Psoas muscle (tissue), 8 donors: Measurements from ENCODE around the gene TRIM33. TPM values are rescaled to one million over a fixed set of nuclear protein-coding genes. Genes with fewer than 3 reads are reported as not detected.

Experiments
- ATAC-seq, 4 donors: fragments of 200-7000 bp; cut with Tn5 transposase; one replicate each; pipeline ENCODE4 v1.9.1; 2020; ENCODE audit warnings: moderate library complexity in 3 of 4, mild to moderate bottlenecking in 2 of 4
- DNase-seq, 2 donors: peaks; one replicate each; pipeline ENCODE4 v3.0.0-alpha.2; 2020
- H3K27ac ChIP-seq: fragments of 200-600 bp; one replicate; pipeline ENCODE4 v1.8.0; 2022
- H3K27me3 ChIP-seq, 3 donors: fragments of 200-600 bp in 1 of 3; one replicate each; pipeline versions ENCODE4 v1.6.1 to v1.8.0; 2013 to 2022; ENCODE audit warnings: low read length in 2 of 3, mild to moderate bottlenecking in 2 of 3, moderate library complexity in 1 of 3; ENCODE audit not compliant: insufficient read depth in 3 of 3
- H3K36me3 ChIP-seq, 2 donors: fragments of 200-600 bp in 1 of 2; one replicate each; pipeline versions ENCODE4 v1.6.1 to v1.8.0; 2013 to 2022; ENCODE audit warnings: low read depth in 1 of 2, mild to moderate bottlenecking in 1 of 2, moderate library complexity in 1 of 2; ENCODE audit not compliant: insufficient read depth in 1 of 2
- H3K4me1 ChIP-seq: fragments of 200-600 bp; one replicate; pipeline ENCODE4 v1.8.0; 2022
- H3K4me3 ChIP-seq: fragments of 200-600 bp; one replicate; pipeline ENCODE4 v1.8.0; 2022; ENCODE audit warnings: mild to moderate bottlenecking
- H3K9me3 ChIP-seq: fragments of 200-600 bp; one replicate; pipeline ENCODE4 v1.8.0; 2022
- WGBS, 3 donors: extraction: QIAGEN DNeasy Blood & Tissue Kit; methylation state at CpG; one replicate each; pipeline versions ENCODE4 v1.1.6 to v1.1.7; 2013; 5-methylcytosine and 5-hydroxymethylcytosine counted together
- intact Hi-C, 2 donors: fragments of 100-400 bp; cut with DNase I; formaldehyde crosslinking; loops; one replicate each; pipeline versions ENCODE4 v1.11.0 to v1.14.2; 2022
- polyA plus RNA-seq, 3 donors: library from polyadenylated mRNA; stranded (reverse); fragments of 200-250 nt; gene quantifications; one replicate each; pipeline ENCODE4 v1.2.3, GENCODE V29; 2013
- total RNA-seq, 4 donors: library from RNA; stranded (reverse); fragmentation: NEBNext Ultra II Directional in 2 of 4; extraction: Animal tissue kit (Norgen Biotek cat#: 25700) in 2 of 4; gene quantifications; one replicate each; pipeline versions ENCODE4 v1.2.1 to v1.2.4, GENCODE V29; 2021 to 2023
- TF ChIP-seq, protein P1 (sequence below): fragments of 200-600 bp; IDR thresholded peaks from one replicate; pipeline ENCODE4 v1.8.0; 2022; ENCODE audit warnings: antibody characterized with exemption
- donor health status: healthy with polysubstance abuse.
- donor health status: DM: no; HTN: no; CAD: no; lungs with moderate emphysema.
- donor health status: Bipolar disorder and iron deficiency.
- donor health status: healthy.
- donor health status: DM: yes; HTN: yes; CAD: no.
- donor health status: DM: no; HTN: no; CAD: no.
- donor health status: DM: no; HTN: no; CAD: no.
- donor health status: DM: yes; HTN: yes; CAD: no.

TRIM33 gene
- total and polyA plus RNA-seq, 7 donors, result 4.6 to 22.0 (median 15.2) TPM

DNA sequence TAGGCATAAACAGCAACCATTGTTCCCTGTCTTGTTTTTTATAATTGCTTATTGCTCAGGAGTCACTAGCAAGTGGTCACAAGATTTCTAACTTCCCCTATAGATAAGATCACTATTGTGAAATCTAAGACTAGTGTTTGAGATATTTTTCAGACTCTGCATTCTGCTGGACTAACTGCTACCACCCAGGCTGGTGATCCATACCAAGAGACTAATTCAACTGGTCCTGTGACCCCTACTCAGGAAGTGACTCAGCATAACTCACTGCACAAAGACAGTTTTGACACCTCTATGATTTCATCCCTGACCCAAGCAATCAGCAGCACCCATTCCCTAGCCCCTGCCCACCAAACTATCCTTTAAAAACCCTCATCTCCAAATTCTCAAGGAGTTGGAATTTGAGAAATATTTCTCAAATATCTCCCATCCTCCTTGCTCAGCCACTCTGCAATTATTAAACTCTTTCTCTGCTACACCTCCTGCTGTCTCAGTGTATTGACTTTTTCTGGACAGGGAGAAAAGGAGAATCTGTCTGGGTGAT is 52.7 kb downstream of the TRIM33 start:
- H3K4me3 ChIP-seq, result no peak overlapping the region
- no peaks in the 10 kb centered on the region for H3K27me3 ChIP-seq
- H3K9me3 ChIP-seq, result no peaks in the 10 kb centered on the region
- DNase-seq (no peak), ATAC-seq (peak in 1 of 4 donors; percentile 34)
- TF ChIP-seq, protein P1, sequence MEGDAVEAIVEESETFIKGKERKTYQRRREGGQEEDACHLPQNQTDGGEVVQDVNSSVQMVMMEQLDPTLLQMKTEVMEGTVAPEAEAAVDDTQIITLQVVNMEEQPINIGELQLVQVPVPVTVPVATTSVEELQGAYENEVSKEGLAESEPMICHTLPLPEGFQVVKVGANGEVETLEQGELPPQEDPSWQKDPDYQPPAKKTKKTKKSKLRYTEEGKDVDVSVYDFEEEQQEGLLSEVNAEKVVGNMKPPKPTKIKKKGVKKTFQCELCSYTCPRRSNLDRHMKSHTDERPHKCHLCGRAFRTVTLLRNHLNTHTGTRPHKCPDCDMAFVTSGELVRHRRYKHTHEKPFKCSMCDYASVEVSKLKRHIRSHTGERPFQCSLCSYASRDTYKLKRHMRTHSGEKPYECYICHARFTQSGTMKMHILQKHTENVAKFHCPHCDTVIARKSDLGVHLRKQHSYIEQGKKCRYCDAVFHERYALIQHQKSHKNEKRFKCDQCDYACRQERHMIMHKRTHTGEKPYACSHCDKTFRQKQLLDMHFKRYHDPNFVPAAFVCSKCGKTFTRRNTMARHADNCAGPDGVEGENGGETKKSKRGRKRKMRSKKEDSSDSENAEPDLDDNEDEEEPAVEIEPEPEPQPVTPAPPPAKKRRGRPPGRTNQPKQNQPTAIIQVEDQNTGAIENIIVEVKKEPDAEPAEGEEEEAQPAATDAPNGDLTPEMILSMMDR, result no peak
- peaks cover 13% of the 10 kb centered on the region for H3K4me1 ChIP-seq
- H3K27ac ChIP-seq, result peak overlapping the region; percentile 1
- peaks cover 5 to 10% of the 10 kb centered on the region in 2 donors for H3K36me3 ChIP-seq
- intact Hi-C loops, result no loop called here

DNA sequence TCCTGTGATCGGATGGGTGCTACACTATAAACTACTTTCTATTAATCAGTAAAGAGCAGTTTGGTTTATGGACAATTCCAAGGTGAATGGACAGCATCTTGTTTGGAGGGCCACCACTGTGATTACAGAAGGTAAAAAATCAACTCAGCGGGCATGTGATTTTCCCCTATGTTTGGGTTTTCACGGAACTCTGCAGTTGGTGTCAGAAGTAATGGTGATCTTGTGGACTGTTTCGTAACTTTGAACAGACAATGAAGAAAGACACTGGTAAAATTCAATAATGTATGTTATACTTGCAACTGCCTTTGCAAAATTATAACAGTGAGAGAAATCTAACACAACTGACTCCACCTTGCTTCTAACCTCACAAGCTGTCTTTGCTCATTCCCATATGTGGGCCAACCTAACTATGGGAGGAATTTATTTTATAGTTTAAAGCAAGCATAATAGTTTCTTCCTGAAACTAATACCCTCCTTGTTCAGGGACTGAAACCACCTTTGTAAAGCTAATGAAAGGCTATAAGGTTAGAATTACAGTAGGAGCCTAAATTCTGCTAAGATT is 53.2 kb downstream of the TRIM33 start:
- DNase-seq, result no peak
- H3K27ac ChIP-seq, result peak overlapping the region; percentile 1
- TF ChIP-seq, protein P1, result no peak
- WGBS, 3 donors, result 86 to 96% (median 86%) methylated on average over 4 of the region's 4 CpGs
- no peak for ATAC-seq
- H3K4me1 ChIP-seq, result peaks cover 13% of the 10 kb centered on the region
- no peaks in the 10 kb centered on the region for H3K27me3 ChIP-seq
- no peaks in the 10 kb centered on the region for H3K9me3 ChIP-seq
- H3K4me3 ChIP-seq, result no peak overlapping the region
- intact Hi-C loops, result no loop called here
- peaks cover 5 to 11% of the 10 kb centered on the region in 2 donors for H3K36me3 ChIP-seq

DNA sequence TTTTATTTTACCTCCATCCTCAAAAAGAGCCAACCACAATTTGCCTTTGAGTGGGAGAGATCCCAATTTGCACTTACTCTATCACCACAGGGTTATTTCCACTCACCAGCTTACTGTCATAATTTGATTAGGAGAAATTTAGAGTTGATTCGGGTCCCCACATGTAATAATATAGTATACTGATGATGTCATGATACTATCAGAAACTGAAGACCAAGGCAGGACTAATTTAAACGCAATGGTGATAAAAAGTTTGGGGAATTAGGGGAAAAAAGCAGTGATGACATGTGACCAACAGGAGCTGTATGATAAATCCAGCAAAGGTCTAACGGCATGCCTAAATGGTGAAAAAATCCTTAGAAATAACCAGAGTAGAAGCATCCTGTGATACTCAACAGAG is 54.4 kb downstream of the TRIM33 start:
- H3K27me3 ChIP-seq, result no peaks in the 10 kb centered on the region
- H3K27ac ChIP-seq, result no peak overlapping the region
- H3K9me3 ChIP-seq, result no peaks in the 10 kb centered on the region
- H3K4me3 ChIP-seq, result no peak overlapping the region
- intact Hi-C loops, result no loop called here
- DNase-seq, result no peak
- peaks cover 5 to 11% of the 10 kb centered on the region in 2 donors for H3K36me3 ChIP-seq
- H3K4me1 ChIP-seq, result peaks cover 2% of the 10 kb centered on the region
- 95 to 99% (median 98%) methylated on average over 3 of the region's 3 CpGs for WGBS, 3 donors
- no peak for ATAC-seq
- TF ChIP-seq, protein P1, result no peak

DNA sequence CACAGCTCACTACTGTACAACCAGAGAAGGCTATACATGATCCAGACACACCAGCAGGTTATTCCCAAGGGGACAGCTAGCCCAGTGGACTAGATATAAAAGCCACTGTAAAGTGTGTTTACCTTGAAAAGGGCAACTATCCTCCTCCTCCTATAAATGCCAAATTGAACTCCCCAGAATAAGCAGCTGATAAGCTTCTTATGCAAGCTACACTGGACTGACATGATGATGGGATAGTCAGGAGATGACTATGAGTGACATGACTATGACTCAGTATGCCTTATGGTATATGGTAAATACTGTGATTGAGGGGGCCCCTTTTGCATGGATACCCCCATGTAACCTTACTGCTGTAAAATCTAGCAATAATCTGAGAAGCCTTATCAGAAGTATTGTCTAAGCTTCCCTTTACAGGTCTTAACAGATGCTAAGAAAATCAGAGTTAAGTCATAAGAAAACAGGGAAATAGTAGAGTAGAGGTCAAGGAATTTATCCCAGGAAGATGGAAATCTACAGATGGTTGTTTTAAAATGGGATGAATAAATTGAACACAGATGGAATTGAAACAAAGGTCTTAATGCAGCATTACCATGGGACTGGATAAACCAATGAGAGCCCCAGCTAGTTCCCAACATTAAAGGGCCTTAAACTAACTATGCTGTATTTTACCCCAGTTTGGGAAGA is 55.8 kb downstream of the TRIM33 start:
- Histone ChIP-seq H3K36me3 (peaks cover 5 to 11% of the 10 kb centered on the region in 2 donors), H3K9me3 (no peaks in the 10 kb centered on the region)

More for the DNA sequence above, 55.8 kb downstream of the TRIM33 start:
- DNase-seq (no peak), ATAC-seq (no peak)
- Histone ChIP-seq H3K4me1 (no peaks in the 10 kb centered on the region), H3K27me3 (no peaks in the 10 kb centered on the region), H3K27ac (no peak overlapping the region), H3K4me3 (no peak overlapping the region)
- TF ChIP-seq, protein P1, result no peak
- intact Hi-C loops, result no loop called here
